Esophagus muscularis mucosa (tissue), 4 donors: ENCODE results near the gene PHETA1. TPM values are rescaled to one million over a fixed set of nuclear protein-coding genes. Genes with fewer than 3 reads are reported as not detected.
A peak's percentile ranks its signal among the peaks of the same experiment; 100 is the strongest.

Experiments used
- DNase-seq: peaks from one replicate; pipeline ENCODE4 v3.0.0-alpha.2; 2017; ENCODE audit errors: extremely low spot score
- H3K27ac ChIP-seq, 4 donors: fragments of 200-600 bp; sonication (generic); replicated peaks in 1 of 4; 1 replicate in 3 of 4; 2 replicates in 1 of 4; pipeline ENCODE4 v1.5.1; 2016 to 2019; ENCODE audit warnings: mild to moderate bottlenecking in 1 of 4
- H3K27me3 ChIP-seq, 4 donors: fragments of 200-600 bp; sonication (generic); one replicate each; pipeline versions ENCODE4 v1.5.1 to v1.6.0; 2016 to 2019
- H3K36me3 ChIP-seq, 4 donors: fragments of 200-600 bp; sonication (generic); one replicate each; pipeline ENCODE4 v1.5.1; 2016 to 2019
- H3K4me1 ChIP-seq, 4 donors: fragments of 200-600 bp; sonication (generic); one replicate each; pipeline ENCODE4 v1.5.1; 2016 to 2019
- H3K4me3 ChIP-seq, 4 donors: fragments of 200-600 bp; sonication (generic); 1 replicate in 2 of 4; 2 replicates in 2 of 4; pipeline ENCODE4 v1.5.1; 2016 to 2019; ENCODE audit warnings: mild to moderate bottlenecking in 4 of 4, moderate library complexity in 1 of 4
- H3K9me3 ChIP-seq, 4 donors: fragments of 200-600 bp; sonication (generic); 1 replicate in 3 of 4; 2 replicates in 1 of 4; pipeline ENCODE4 v1.5.1; 2016 to 2019
- EP300 ChIP-seq: sonication (generic); formaldehyde crosslinking; IDR thresholded peaks from one replicate; pipeline ENCODE4 v1.6.1; 2017; ENCODE audit warnings: antibody characterized with exemption
- POLR2A ChIP-seq: fragments of 450-650 bp; IDR thresholded peaks from one replicate; pipeline ENCODE4 v1.6.1; 2017; ENCODE audit warnings: antibody characterized with exemption, moderate library complexity, mild to moderate bottlenecking, low read depth
- POLR2AphosphoS5 ChIP-seq, 2 donors: sonication (generic); formaldehyde crosslinking; IDR thresholded peaks; one replicate each; pipeline ENCODE4 v1.6.1; 2017; ENCODE audit warnings: antibody characterized with exemption in 2 of 2
- WGBS: methylation state at CpG from one replicate; pipeline ENCODE4 v1.1.5; 2018; 5-methylcytosine and 5-hydroxymethylcytosine counted together
- intact Hi-C: fragments of 100-400 bp; cut with DNase I; formaldehyde crosslinking; loops from one replicate; pipeline ENCODE4 v1.15.1; 2023
- total RNA-seq, 4 donors: library from RNA; depleted of rRNA; stranded (reverse); fragments of >200 nt; gene quantifications; one replicate each; pipeline versions ENCODE4 v1.1.0 to v1.2.1, GENCODE V29; 2016
- TF ChIP-seq, protein P1 (sequence below), 3 experiments: fragments of 200-600 bp in 2 of 3; fragments of 450-650 bp in 1 of 3; sonication (generic) in 2 of 3; IDR thresholded peaks; one replicate each; pipeline ENCODE4 v1.5.1; 2017 to 2019; ENCODE audit warnings: antibody characterized with exemption in 3 of 3, mild to moderate bottlenecking in 2 of 3, moderate library complexity in 1 of 3

Gene PHETA1, protein sequence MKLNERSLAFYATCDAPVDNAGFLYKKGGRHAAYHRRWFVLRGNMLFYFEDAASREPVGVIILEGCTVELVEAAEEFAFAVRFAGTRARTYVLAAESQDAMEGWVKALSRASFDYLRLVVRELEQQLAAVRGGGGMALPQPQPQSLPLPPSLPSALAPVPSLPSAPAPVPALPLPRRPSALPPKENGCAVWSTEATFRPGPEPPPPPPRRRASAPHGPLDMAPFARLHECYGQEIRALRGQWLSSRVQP
- total RNA-seq = 10 to 100 TPM in 1 of 4 donors, 1 to 10 TPM in 3; 5.8 to 15.6 (median 9.5) TPM

DNA sequence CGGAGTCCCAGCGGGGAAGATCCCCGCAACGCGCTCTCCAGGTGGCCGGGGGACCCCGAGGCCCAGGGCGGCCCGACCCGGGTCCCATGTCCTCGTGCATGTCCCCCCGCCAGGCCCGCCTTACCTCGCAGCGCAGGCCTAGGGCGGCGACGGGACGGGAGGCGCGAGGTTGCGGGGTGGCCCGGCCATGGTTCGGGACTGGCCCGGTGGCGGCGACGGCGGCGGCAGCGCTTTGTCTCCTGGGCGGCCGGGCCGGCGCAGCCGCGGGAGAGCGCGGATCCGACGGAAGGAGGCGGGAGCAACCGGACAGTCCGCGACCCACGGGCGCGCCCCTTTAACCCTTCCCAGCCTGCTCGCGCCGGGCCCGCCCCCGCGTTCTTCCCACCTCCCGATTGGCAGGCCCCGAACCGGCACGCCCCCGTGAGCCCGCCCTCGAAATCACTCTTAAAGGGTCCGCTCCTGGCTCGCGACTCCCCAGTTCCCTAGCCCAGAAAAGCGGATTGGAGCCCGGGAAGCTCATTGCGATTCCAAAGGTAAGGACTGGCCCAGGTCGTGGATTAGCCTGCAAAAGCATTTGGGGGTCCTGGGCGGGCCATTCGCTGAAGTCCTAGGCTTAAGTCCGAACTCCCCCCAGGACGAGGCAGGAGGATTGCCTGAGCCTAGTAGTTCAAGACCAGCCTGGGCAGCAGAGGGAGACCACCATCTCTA, at the start of gene PHETA1:
Gene PHETA1 (minus strand): TSS at position 308 of the 708 bp plus-strand sequence. CDS start 5,668 bp downstream, outside the sequence.
- H3K4me1 ChIP-seq = peaks cover 25 to 34% (median 28%) of the 10 kb centered on the region in 4 donors
- WGBS = 0% methylated on average over 16 of the region's 72 CpGs
- no peaks in the 10 kb centered on the region for H3K9me3 ChIP-seq
- TF ChIP-seq POLR2AphosphoS5 (IDR thresholded peaks at IDR 0.05) = peak; percentile 62 to 77
- TF ChIP-seq, protein P1, sequence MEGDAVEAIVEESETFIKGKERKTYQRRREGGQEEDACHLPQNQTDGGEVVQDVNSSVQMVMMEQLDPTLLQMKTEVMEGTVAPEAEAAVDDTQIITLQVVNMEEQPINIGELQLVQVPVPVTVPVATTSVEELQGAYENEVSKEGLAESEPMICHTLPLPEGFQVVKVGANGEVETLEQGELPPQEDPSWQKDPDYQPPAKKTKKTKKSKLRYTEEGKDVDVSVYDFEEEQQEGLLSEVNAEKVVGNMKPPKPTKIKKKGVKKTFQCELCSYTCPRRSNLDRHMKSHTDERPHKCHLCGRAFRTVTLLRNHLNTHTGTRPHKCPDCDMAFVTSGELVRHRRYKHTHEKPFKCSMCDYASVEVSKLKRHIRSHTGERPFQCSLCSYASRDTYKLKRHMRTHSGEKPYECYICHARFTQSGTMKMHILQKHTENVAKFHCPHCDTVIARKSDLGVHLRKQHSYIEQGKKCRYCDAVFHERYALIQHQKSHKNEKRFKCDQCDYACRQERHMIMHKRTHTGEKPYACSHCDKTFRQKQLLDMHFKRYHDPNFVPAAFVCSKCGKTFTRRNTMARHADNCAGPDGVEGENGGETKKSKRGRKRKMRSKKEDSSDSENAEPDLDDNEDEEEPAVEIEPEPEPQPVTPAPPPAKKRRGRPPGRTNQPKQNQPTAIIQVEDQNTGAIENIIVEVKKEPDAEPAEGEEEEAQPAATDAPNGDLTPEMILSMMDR (IDR thresholded peaks at IDR 0.05) = peak in 1 of 3 experiments; percentile 25
- TF ChIP-seq EP300 = no peak
- intact Hi-C loops = no loop called here
- peaks cover 0 to 22% (median 13%) of the 10 kb centered on the region in 4 donors for H3K36me3 ChIP-seq
- peak within 1 kb of the TSS; percentile 66 to 73 (median 73) for H3K27ac ChIP-seq
- peak within 1 kb of the TSS; percentile 84 to 93 (median 88) for H3K4me3 ChIP-seq
- peak; percentile 96 for DNase-seq
- H3K27me3 ChIP-seq = no peaks in the 10 kb centered on the region

DNA sequence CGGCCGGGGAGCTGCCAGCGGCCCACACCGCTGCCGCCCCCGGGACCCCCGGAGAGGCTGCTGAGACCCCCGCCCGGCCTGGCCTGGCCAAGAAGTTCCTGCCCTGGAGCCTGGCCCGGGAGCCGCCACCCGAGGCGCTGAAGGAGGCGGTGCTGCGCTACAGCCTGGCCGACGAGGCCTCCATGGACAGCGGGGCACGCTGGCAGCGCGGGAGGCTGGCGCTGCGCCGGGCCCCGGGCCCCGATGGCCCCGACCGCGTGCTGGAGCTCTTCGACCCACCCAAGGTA, 49.6 kb upstream of the PHETA1 start:
- 100% methylated on average over 5 of the region's 30 CpGs for WGBS
- TF ChIP-seq, protein P1 (IDR thresholded peaks at IDR 0.05) = no peak
- TF ChIP-seq POLR2AphosphoS5 (IDR thresholded peaks at IDR 0.05) (no peak), EP300 (no peak), POLR2A (no peak)
- intact Hi-C loops = no loop called here
- Histone ChIP-seq H3K27ac (no peak overlapping the region), H3K27me3 (no peaks in the 10 kb centered on the region), H3K36me3 (peaks cover 12 to 58% (median 40%) of the 10 kb centered on the region in 4 donors), H3K9me3 (no peaks in the 10 kb centered on the region), H3K4me3 (no peak overlapping the region), H3K4me1 (peaks cover 3 to 27% (median 10%) of the 10 kb centered on the region in 4 donors)
- DNase-seq = no peak

DNA sequence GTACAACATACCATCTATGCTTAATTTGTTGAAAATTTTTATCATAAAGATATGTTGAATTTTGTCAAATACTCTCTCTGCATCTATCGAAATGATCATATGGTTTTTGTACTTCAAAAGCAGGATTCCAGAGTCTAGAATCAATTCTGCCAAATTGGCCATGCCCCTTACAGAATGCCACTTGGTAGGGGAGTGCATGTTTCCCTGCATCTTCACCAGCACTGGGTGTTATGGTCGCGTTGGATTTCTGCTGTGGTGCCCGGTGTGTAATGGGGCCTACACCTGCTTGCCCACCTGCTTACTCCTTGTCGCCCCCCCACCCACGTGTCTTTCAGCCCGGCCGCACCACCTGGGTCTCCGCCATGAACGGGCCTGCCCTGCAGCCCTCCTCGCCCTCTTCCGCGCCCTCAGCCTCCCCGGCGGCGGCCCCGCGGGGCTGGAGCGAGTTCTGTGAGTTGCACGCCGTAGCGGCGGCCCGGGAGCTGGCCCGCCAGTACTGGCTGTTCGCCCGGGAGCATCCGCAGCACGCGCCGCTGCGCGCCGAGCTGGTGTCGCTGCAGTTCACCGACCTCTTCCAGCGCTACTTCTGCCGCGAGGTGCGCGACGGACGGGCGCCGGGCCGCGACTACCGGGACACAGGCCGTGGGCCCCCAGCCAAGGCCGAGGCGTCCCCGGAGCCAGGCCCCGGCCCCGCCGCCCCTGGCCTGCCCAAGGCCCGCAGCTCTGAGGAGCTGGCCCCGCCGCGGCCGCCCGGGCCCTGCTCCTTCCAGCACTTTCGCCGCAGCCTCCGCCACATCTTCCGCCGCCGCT, 49.1 kb upstream of the PHETA1 start:
- Histone ChIP-seq H3K4me3 (no peak overlapping the region), H3K4me1 (peaks cover 8 to 32% (median 15%) of the 10 kb centered on the region in 4 donors), H3K27ac (no peak overlapping the region), H3K27me3 (no peaks in the 10 kb centered on the region), H3K36me3 (peaks cover 12 to 58% (median 40%) of the 10 kb centered on the region in 4 donors), H3K9me3 (no peaks in the 10 kb centered on the region)
- WGBS = 94% methylated on average over 50 of the region's 67 CpGs
- no peak for DNase-seq
- intact Hi-C loops = no loop called here
- TF ChIP-seq POLR2AphosphoS5 (IDR thresholded peaks at IDR 0.05) = no peak
- no peak for TF ChIP-seq POLR2A
- TF ChIP-seq EP300 = no peak
- TF ChIP-seq, protein P1 (IDR thresholded peaks at IDR 0.05) = no peak

DNA sequence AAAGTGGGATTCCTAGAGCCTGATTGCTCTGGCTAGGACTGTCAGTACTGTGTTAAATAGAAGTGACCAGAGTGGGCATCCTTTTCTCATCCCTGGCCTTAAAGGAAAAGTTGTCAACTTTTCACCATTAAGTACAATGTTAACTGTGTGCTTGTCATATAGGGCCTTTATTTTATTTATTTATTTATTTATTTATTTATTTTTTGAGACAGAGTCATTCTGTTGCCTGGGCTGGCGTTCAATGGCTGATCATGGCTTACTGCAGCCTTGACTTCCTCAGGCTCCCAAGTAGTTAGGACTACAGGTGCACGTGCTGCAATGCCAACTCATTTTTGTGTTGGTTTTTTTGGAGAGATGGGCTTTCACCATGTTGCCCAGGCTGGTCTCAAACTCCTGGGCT, 48.4 kb upstream of the PHETA1 start:
- no peaks in the 10 kb centered on the region for H3K9me3 ChIP-seq
- H3K27me3 ChIP-seq = no peaks in the 10 kb centered on the region
- peaks cover 12 to 58% (median 40%) of the 10 kb centered on the region in 4 donors for H3K36me3 ChIP-seq
- WGBS = 75% methylated on average over 2 of the region's 2 CpGs
- peaks cover 15 to 39% (median 21%) of the 10 kb centered on the region in 4 donors for H3K4me1 ChIP-seq
- H3K4me3 ChIP-seq = no peak overlapping the region
- H3K27ac ChIP-seq = no peak overlapping the region
- TF ChIP-seq, protein P1 (IDR thresholded peaks at IDR 0.05) = no peak
- TF ChIP-seq POLR2AphosphoS5 (IDR thresholded peaks at IDR 0.05) (no peak), POLR2A (no peak)
- no peak for DNase-seq
- intact Hi-C loops = no loop called here
